Measurements from ENCODE around the gene SRPX.
A peak's percentile ranks its signal among the peaks of the same experiment; 100 is the strongest.

Gene SRPX

GRCh38 chrX:38211891-38212635 is 8.6 kb downstream of the SRPX start:
- DNase-seq, result no peak

- no peak for DNase-seq
These were observed 14.1 kb downstream of the SRPX start for GRCh38 chrX:38206542-38206941.

- no peak for DNase-seq
These were observed 14.6 kb downstream of the SRPX start for GRCh38 chrX:38206036-38206435.

- DNase-seq, result no peak
These were observed 15.6 kb downstream of the SRPX start for GRCh38 chrX:38205039-38205438.

GRCh38 chrX:38192007-38192810 is 28.5 kb downstream of the SRPX start:
- DNase-seq, result peak; percentile 21

- DNase-seq, result no peak
These were observed 31.0 kb downstream of the SRPX start for GRCh38 chrX:38189431-38190250.

- no peak for DNase-seq
These were observed 37.1 kb downstream of the SRPX start for GRCh38 chrX:38183596-38183995.

GRCh38 chrX:38181357-38181756 is 39.3 kb downstream of the SRPX start:
- DNase-seq, result no peak

GRCh38 chrX:38178396-38178795 is 42.3 kb downstream of the SRPX start:
- DNase-seq, result no peak

GRCh38 chrX:38175139-38175538 is 45.5 kb downstream of the SRPX start:
- DNase-seq, result peak; percentile 13

- no peak for DNase-seq
These were observed 48.1 kb downstream of the SRPX start for GRCh38 chrX:38172596-38172995.

- DNase-seq, result no peak
These were observed 50.1 kb downstream of the SRPX start for GRCh38 chrX:38170556-38170955.

- DNase-seq, result no peak
These were observed 54.1 kb downstream of the SRPX start for GRCh38 chrX:38166478-38167083.

- DNase-seq, result no peak
These were observed 55.6 kb downstream of the SRPX start for GRCh38 chrX:38165023-38165422.

- no peak for DNase-seq
These were observed 57.5 kb downstream of the SRPX start for GRCh38 chrX:38163193-38163592.

GRCh38 chrX:38156838-38157237 is 63.8 kb downstream of the SRPX start:
- no peak for DNase-seq

- DNase-seq, result no peak
These were observed 65.9 kb downstream of the SRPX start for GRCh38 chrX:38154818-38155217.

GRCh38 chrX:38154340-38154739 is 66.3 kb downstream of the SRPX start:
- no peak for DNase-seq

- DNase-seq, result no peak
These were observed 69.2 kb downstream of the SRPX start for GRCh38 chrX:38151441-38151840.

GRCh38 chrX:38150993-38151392 is 69.7 kb downstream of the SRPX start:
- no peak for DNase-seq

GRCh38 chrX:38149016-38149415 is 71.7 kb downstream of the SRPX start:
- no peak for DNase-seq

- no peak for DNase-seq
These were observed 78.1 kb downstream of the SRPX start for GRCh38 chrX:38142610-38143009.

- DNase-seq, result no peak
These were observed 81.8 kb downstream of the SRPX start for GRCh38 chrX:38138900-38139299.

Data from NCI-H1105 (cell line).